K562 (cell line): ENCODE results near the gene DHX38. TPM values are rescaled to one million over a fixed set of nuclear protein-coding genes. Genes with fewer than 3 reads are reported as not detected.
A peak's percentile ranks its signal among the peaks of the same experiment; 100 is the strongest.

Experiments used
- ATAC-seq: fragments of 200-7000 bp; cut with Tn5 transposase; 3 replicates; pipeline ENCODE4 v1.9.1; 2020; ENCODE audit warnings: moderate library complexity
- BruUV-seq: library from RNA; stranded (reverse); fragments of 400-500 nt; replicated peaks from 2 replicates; lab custom pipeline; 2021; lab: Mats Ljungman, UMichigan
- CTCF ChIA-PET: fragments of 300-600 bp; formaldehyde crosslinking; extraction: SDS; loops from one replicate; lab custom pipeline; 2021; ENCODE audit warnings: low intra/inter-chr PET ratio; lab: Yijun Ruan, JAX
- POLR2A ChIA-PET: fragments of 300-600, 350-650 bp; sonication (Branson Sonifier 250); formaldehyde crosslinking; extraction: SDS; loops from one replicate; lab custom pipeline; 2021; ENCODE audit warnings: antibody characterized with exemption, inconsistent platforms; lab: Yijun Ruan, JAX
- DNase-seq, 4 experiments: peaks; one replicate each; pipeline versions ENCODE4 v3.0.0 to v3.0.0-alpha.2; 2011 to 2018; ENCODE audit warnings: low spot score in 3 of 4, mixed read lengths in 3 of 4; ENCODE audit errors: extremely low read depth in 1 of 4
- FAIRE-seq: peaks from 2 replicates; lab custom pipeline; 2011; peaks lifted over from hg19 to GRCh38; lab: Jason Lieb, UNC
- H2AFZ ChIP-seq: 2 replicates; pipeline ENCODE4 v1.6.0; 2011; ENCODE audit warnings: low read depth, low read length, control low read depth, inconsistent platforms
- H3K27ac ChIP-seq: fragments of 200-600 bp; 3 replicates; pipeline ENCODE4 v1.8.0; 2011; ENCODE audit warnings: low read depth, mild to moderate bottlenecking, control low read depth, inconsistent platforms, low read length, moderate library complexity, mixed read lengths; ENCODE audit errors: extremely low read depth
- H3K27me3 ChIP-seq, 2 experiments: fragments of 300-600 bp in 1 of 2; 2 replicates in 1 of 2; 3 replicates in 1 of 2; pipeline versions ENCODE4 v1.6.0 to v1.8.0; 2011; ENCODE audit warnings: inconsistent platforms in 2 of 2, low read length in 2 of 2, mild to moderate bottlenecking in 1 of 2, mixed read lengths in 1 of 2, moderate library complexity in 1 of 2; ENCODE audit not compliant: control insufficient read depth in 2 of 2, insufficient read depth in 2 of 2
- H3K36me3 ChIP-seq: fragments of 300-600 bp; 3 replicates; pipeline ENCODE4 v1.8.0; 2011; ENCODE audit warnings: mild to moderate bottlenecking, low read length, inconsistent platforms; ENCODE audit not compliant: control insufficient read depth, insufficient read depth
- H3K4me1 ChIP-seq, 2 experiments: fragments of 200-600 bp in 1 of 2; replicated peaks in 1 of 2; 2 replicates in 1 of 2; 3 replicates in 1 of 2; pipeline versions ENCODE4 v1.5.1 to v1.8.0; 2011; ENCODE audit warnings: inconsistent platforms in 2 of 2, low read length in 2 of 2, mild to moderate bottlenecking in 1 of 2, mixed read lengths in 1 of 2, moderate library complexity in 1 of 2; ENCODE audit not compliant: control insufficient read depth in 2 of 2, insufficient read depth in 2 of 2
- H3K4me2 ChIP-seq: 2 replicates; pipeline ENCODE4 v1.6.1; 2011; ENCODE audit warnings: low read length, control low read depth, inconsistent platforms, mixed read lengths; ENCODE audit not compliant: insufficient read depth
- H3K4me3 ChIP-seq: fragments of 200-600 bp; sonication (generic), shearing (Covaris generic); 2 replicates; pipeline ENCODE4 v1.5.1; 2016; ENCODE audit warnings: control low read depth, inconsistent platforms
- H3K79me2 ChIP-seq: fragments of 200-600 bp; 3 replicates; pipeline ENCODE4 v1.8.0; 2011; ENCODE audit warnings: low read length, inconsistent platforms; ENCODE audit not compliant: control insufficient read depth, insufficient read depth
- H3K9ac ChIP-seq, 2 experiments: 2 replicates each; pipeline versions ENCODE4 v1.6.0 to v1.6.1; 2011; ENCODE audit warnings: low read depth in 2 of 2, low read length in 2 of 2, control low read depth in 1 of 2, inconsistent platforms in 1 of 2, mild to moderate bottlenecking in 1 of 2, mixed read lengths in 1 of 2; ENCODE audit not compliant: insufficient read depth in 1 of 2
- H3K9me1 ChIP-seq: one replicate; pipeline ENCODE4 v1.6.0; 2011; ENCODE audit warnings: inconsistent platforms, mild to moderate bottlenecking, low read length, moderate library complexity; ENCODE audit not compliant: control insufficient read depth, insufficient read depth
- H3K9me3 ChIP-seq: replicated peaks from 2 replicates; pipeline ENCODE4 v1.5.1; 2011; ENCODE audit warnings: low read depth, low read length, inconsistent platforms; ENCODE audit not compliant: control insufficient read depth, insufficient read depth
- H4K20me1 ChIP-seq: replicated peaks from 2 replicates; pipeline ENCODE4 v1.6.1; 2011; ENCODE audit warnings: low read length, inconsistent platforms, mixed read lengths; ENCODE audit not compliant: control insufficient read depth, insufficient read depth
- CBFA2T3 ChIP-seq: fragments of 450-650 bp; IDR thresholded peaks from 2 replicates; pipeline ENCODE4 v1.6.1; 2017
- MNT ChIP-seq, 2 experiments: fragments of 450-650 bp; conservative IDR thresholded peaks; 2 replicates each; pipeline ENCODE4 v1.6.1; 2017; ENCODE audit warnings: mild to moderate bottlenecking in 2 of 2, moderate library complexity in 2 of 2
- TAF7 ChIP-seq: fragments of 450-650 bp; IDR thresholded peaks from 2 replicates; pipeline ENCODE4 v1.6.1; 2016; ENCODE audit warnings: missing genetic modification characterization, missing compliant biosample characterization
- TSHZ1 ChIP-seq: fragments of 250-450 bp; sonication (Bioruptor Pico); IDR thresholded peaks from 2 replicates; pipeline ENCODE4 v1.4.0; 2020; ENCODE audit warnings: mild to moderate bottlenecking, moderate library complexity
- YY1 ChIP-seq, 3 experiments: IDR thresholded peaks; 2 replicates each; pipeline ENCODE4 v1.6.1; 2011; ENCODE audit warnings: low read length in 2 of 3, mild to moderate bottlenecking in 2 of 3, moderate library complexity in 2 of 3, borderline replicate concordance in 1 of 3, control low read depth in 1 of 3, low read depth in 1 of 3; ENCODE audit not compliant: insufficient read depth in 3 of 3, insufficient replicate concordance in 2 of 3, control insufficient read depth in 1 of 3, insufficient read length in 1 of 3; ENCODE audit errors: extremely low read depth in 1 of 3
- WGBS: fragments of 100-300 bp; shearing (Covaris generic); methylation state at CpG from one replicate; pipeline ENCODE4 v1.1.6; 2016; ENCODE audit warnings: low coverage, mixed read lengths; ENCODE audit not compliant: insufficient coverage; ENCODE audit errors: missing lambda C conversion rate; 5-methylcytosine and 5-hydroxymethylcytosine counted together
- in situ Hi-C: fragments of 300-500 bp; cut with MboI; formaldehyde crosslinking; loops from 4 replicates; pipeline ENCODE4 v1.15.0; 2018; ENCODE audit warnings: inconsistent platforms, mixed read lengths
- intact Hi-C: fragments of 100-400 bp; cut with micrococcal nuclease; formaldehyde crosslinking; loops from 2 replicates; pipeline ENCODE4 v1.14.2; 2022
- polyA plus RNA-seq, 8 experiments: library from polyadenylated mRNA; depleted of rRNA in 4 of 8; stranded (reverse) in 5 of 8; unstranded in 3 of 8; fragments of >200 nt; fragmentation: Nextera tagmentation in 2 of 8; fragmentation: Illumina TruSeq in 1 of 8; extraction: Ambion mirVana in 2 of 8; extraction: Trizol in 1 of 8; gene quantifications; 2 replicates each; pipeline versions ENCODE4 v1.2.1 to v1.2.3, GENCODE V29; 2011 to 2014; ENCODE audit warnings: inconsistent platforms in 1 of 8, missing spikeins in 1 of 8
- total RNA-seq, 7 experiments: library from RNA; depleted of rRNA in 6 of 7; stranded (reverse); fragments of >200 nt in 6 of 7; fragmentation: Illumina TruSeq in 2 of 7; extraction: Trizol in 2 of 7; gene quantifications; 2 replicates each; pipeline versions ENCODE4 v1.2.1 to v1.2.3, GENCODE V29; 2011 to 2021; ENCODE audit warnings: low replicate concordance in 1 of 7

The DHX38 gene
- total and polyA plus RNA-seq, 9 of the 15 experiments (the other 6 are each of a cell fraction or from before 2014, with no cell fraction given) = 2.8 to 76.8 (median 40.8) TPM

GRCh38 chr16:72093448-72094265 is at the start of gene DHX38, which contains the start of gene TXNL4B (continued):
- peak; percentile 85 to 96 (median 95) for TF ChIP-seq YY1 (IDR thresholded peaks at IDR 0.05; ENCODE audit: borderline replicate concordance in 1 of 3, control insufficient read depth in 1 of 3, extremely low read depth in 1 of 3, insufficient read depth in 3 of 3, insufficient read length in 1 of 3, insufficient replicate concordance in 2 of 3, low read depth in 1 of 3, low read length in 2 of 3)
- TF ChIP-seq TAF7 = peak; percentile 83
- peak; percentile 65 to 85; a peak in 3 of 4 replicates for TF ChIP-seq MNT (conservative IDR thresholded peaks at IDR 0.05)

- H3K4me1 ChIP-seq = no peaks in the 10 kb centered on the region; a peak in 2 of 5 replicates
- ChIA-PET CTCF (no interaction called here), POLR2A (no interaction called here)
- TF ChIP-seq CBFA2T3 (0 out of 2 replicates have a peak, but pooled peaks have one; percentile 7), TSHZ1 (CRISPR knock-in tag) (no peak)
- H3K27me3 ChIP-seq = no peaks in the 10 kb centered on the region; a peak in 2 of 5 replicates
- H3K27ac ChIP-seq = no peak overlapping the region
- BruUV-seq = no TSS peak
- no peak for FAIRE-seq
- H3K9ac ChIP-seq = no peak overlapping the region
- no peaks in the 10 kb centered on the region for H3K9me3 ChIP-seq
- intact Hi-C loops (no loop called here), in situ Hi-C loops (no loop called here)
- H3K4me2 ChIP-seq = no peak overlapping the region
- no peaks in the 10 kb centered on the region for H3K36me3 ChIP-seq
- no peaks in the 10 kb centered on the region for H3K79me2 ChIP-seq
- WGBS = 3% methylated on average over 6 of the region's 6 CpGs
- DNase-seq = no peak
- no peaks in the 10 kb centered on the region for H3K9me1 ChIP-seq
- no peak overlapping the region for H2AFZ ChIP-seq
- no peaks in the 10 kb centered on the region for H4K20me1 ChIP-seq
- H3K4me3 ChIP-seq = no peak overlapping the region
- ATAC-seq = no peak
Measured at GRCh38 chr16:72044296-72044695, 49.4 kb upstream of the DHX38 start.
